ENCODE data around the gene PITRM1.

Gene PITRM1

DNA sequence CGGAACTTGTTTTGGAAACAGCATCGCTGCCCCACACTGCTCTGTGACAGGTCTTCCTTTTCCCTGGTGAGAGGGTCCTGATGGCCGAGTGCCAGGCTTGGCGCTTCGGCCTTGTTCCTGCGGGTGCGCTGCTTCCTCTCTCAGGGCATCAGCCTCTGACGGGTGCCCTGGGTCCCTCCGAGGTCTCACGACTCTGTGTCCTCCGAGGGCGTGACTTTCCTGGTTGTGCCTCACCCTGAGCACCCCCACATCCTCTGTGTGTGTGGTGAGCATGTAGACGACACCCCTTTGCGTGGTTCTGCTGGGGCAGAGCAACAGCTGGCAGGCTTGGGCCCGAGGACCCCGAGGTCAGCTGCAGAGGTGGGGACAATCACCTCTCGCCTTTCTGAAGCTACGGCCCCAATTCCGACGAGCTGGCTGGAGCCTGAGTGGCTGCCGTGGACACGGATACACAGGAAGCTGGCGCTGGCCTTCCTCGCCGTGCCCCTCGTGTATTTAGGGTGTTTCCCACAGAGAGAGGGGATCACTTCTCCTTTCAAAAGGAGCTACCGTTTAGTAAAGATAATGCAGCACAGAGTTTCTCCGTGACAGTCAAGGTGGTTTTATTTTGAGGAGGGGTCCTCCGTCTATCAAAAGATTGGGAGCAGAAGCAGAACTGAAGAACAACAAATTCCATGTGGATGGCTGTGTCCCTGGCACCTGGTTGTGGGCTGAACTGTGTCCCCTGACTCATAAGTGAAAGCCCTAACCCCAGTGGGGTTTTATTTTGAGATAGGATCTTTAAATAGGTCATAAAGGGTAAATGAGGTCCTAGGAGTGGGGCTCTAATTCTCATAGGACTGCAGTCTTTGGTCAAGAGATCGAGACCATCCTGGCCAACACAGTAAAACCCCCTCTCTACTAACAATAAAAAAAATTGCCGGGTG lies 36.2 kb upstream of the PITRM1 start:
- DNase-seq (ENCODE audit: extremely low spot score), result no peak
- TF ChIP-seq, protein P1, sequence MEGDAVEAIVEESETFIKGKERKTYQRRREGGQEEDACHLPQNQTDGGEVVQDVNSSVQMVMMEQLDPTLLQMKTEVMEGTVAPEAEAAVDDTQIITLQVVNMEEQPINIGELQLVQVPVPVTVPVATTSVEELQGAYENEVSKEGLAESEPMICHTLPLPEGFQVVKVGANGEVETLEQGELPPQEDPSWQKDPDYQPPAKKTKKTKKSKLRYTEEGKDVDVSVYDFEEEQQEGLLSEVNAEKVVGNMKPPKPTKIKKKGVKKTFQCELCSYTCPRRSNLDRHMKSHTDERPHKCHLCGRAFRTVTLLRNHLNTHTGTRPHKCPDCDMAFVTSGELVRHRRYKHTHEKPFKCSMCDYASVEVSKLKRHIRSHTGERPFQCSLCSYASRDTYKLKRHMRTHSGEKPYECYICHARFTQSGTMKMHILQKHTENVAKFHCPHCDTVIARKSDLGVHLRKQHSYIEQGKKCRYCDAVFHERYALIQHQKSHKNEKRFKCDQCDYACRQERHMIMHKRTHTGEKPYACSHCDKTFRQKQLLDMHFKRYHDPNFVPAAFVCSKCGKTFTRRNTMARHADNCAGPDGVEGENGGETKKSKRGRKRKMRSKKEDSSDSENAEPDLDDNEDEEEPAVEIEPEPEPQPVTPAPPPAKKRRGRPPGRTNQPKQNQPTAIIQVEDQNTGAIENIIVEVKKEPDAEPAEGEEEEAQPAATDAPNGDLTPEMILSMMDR (IDR thresholded peaks at IDR 0.05; ENCODE audit: control extremely low read depth, extremely low read depth, low read depth, missing control alignments), result no peak
- CTCF ChIA-PET, result interaction anchor here (1.4 kb wide), 1 partner anchor 11 kb away, joined by 6 read pairs; no protein-coding TSS in a partner anchor
- POLR2A ChIA-PET, result no interaction called here

GRCh38 chr10:3207351-3207750 lies 34.8 kb upstream of the PITRM1 start:
- TF ChIP-seq, protein P1 (IDR thresholded peaks at IDR 0.05; ENCODE audit: control extremely low read depth, extremely low read depth, low read depth, missing control alignments), result no peak
- ChIA-PET POLR2A (no interaction called here), CTCF (interaction anchor here (0.8 to 1.6 kb wide), 3 partner anchors 10 to 14 kb away, joined by 3 to 5 read pairs (median 3); no protein-coding TSS in a partner anchor)
- no peak for DNase-seq (ENCODE audit: extremely low spot score)

- TF ChIP-seq, protein P1 (IDR thresholded peaks at IDR 0.05; ENCODE audit: control extremely low read depth, extremely low read depth, low read depth, missing control alignments), result no peak
- ChIA-PET POLR2A (no interaction called here), CTCF (interaction anchor here (0.8 to 1.6 kb wide), 3 partner anchors 9 to 13 kb away, joined by 3 to 5 read pairs (median 3); no protein-coding TSS in a partner anchor)
- no peak for DNase-seq (ENCODE audit: extremely low spot score)
Observed at GRCh38 chr10:3206511-3207157, 34.1 kb upstream of the PITRM1 start.

- TF ChIP-seq, protein P1 (IDR thresholded peaks at IDR 0.05; ENCODE audit: control extremely low read depth, extremely low read depth, low read depth, missing control alignments), result no peak
- CTCF ChIA-PET, result interaction anchor here (3.6 kb wide), 1 partner anchor 11 kb away, joined by 18 read pairs; no protein-coding TSS in a partner anchor
- DNase-seq (ENCODE audit: extremely low spot score), result no peak
- POLR2A ChIA-PET, result no interaction called here
Observed at GRCh38 chr10:3203972-3204371, 31.4 kb upstream of the PITRM1 start.

- POLR2A ChIA-PET, result no interaction called here
- CTCF ChIA-PET, result interaction anchor here (1.1 to 3.6 kb wide), 2 partner anchors 10 to 15 kb away, joined by 3 to 18 read pairs; no protein-coding TSS in a partner anchor
- TF ChIP-seq, protein P1 (IDR thresholded peaks at IDR 0.05; ENCODE audit: control extremely low read depth, extremely low read depth, low read depth, missing control alignments), result no peak
- no peak for DNase-seq (ENCODE audit: extremely low spot score)
Observed at GRCh38 chr10:3203016-3203811, 30.6 kb upstream of the PITRM1 start.

GRCh38 chr10:3201796-3202195 lies 29.2 kb upstream of the PITRM1 start:
- TF ChIP-seq, protein P1 (IDR thresholded peaks at IDR 0.05; ENCODE audit: control extremely low read depth, extremely low read depth, low read depth, missing control alignments), result no peak
- POLR2A ChIA-PET, result no interaction called here
- DNase-seq (ENCODE audit: extremely low spot score), result no peak
- CTCF ChIA-PET, result interaction anchor here (3.6 kb wide), 1 partner anchor 9 kb away, joined by 18 read pairs; no protein-coding TSS in a partner anchor

Measured in GM10248 (cell line).